GM12892 (cell line): Measurements from ENCODE around the gene ABCG4.

Experiments used
- POLR2A ChIP-seq: IDR thresholded peaks from 2 replicates; pipeline ENCODE4 v1.6.1; 2011; ENCODE audit warnings: low read depth, low read length, control low read depth
- POLR2AphosphoS5 ChIP-seq: IDR thresholded peaks from 2 replicates; pipeline ENCODE4 v1.6.1; 2011; ENCODE audit warnings: low read depth, low read length, control low read depth
- TAF1 ChIP-seq: IDR thresholded peaks from 2 replicates; pipeline ENCODE4 v1.6.1; 2011; ENCODE audit warnings: low read depth, mild to moderate bottlenecking, control low read depth, low read length, borderline replicate concordance

DNA sequence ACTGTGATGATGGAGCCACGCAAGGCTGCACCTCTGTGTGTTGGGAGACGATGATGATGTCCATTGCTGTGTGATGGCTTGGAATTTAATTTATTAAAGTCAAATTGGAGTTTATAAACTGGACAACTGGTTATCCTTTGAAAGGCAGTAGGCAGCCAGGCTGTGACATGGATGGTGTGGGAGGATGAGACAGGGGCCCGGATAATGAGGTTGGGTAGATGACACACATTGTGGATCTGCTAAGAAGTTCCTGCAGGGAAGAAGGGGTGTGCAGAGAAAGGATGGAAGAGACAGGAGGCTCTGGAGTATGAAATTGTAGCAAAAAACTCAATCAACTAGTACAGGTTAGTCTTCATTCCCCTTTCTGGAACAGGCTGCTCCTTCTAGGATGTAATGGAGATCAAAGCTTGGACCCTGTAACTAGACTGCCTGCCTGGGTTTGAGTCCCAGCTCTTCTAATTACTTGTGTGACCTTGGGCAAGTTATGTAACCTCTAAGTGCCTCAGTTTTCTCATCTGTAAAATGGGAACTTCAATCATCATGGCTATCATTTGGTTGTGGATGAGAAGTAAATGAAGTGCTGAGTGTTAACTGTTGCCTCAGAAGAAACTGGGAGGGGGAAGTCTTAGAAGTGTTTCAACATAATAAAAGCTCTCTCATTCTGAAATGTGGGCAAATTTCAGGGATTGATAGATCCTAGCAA, 31.7 kb upstream of the ABCG4 start:
- TF ChIP-seq POLR2AphosphoS5, result no peak
- TF ChIP-seq POLR2A, result no peak
- no peak for TF ChIP-seq TAF1
